Sigmoid colon (tissue), 4 donors: ENCODE data around the gene CFAP91.

Experiments
- POLR2AphosphoS5 ChIP-seq, 4 donors: sonication (generic); formaldehyde crosslinking; IDR thresholded peaks; one replicate each; pipeline ENCODE4 v1.6.1; 2017; ENCODE audit warnings: antibody characterized with exemption in 4 of 4
- TF ChIP-seq, protein P1 (sequence below), 4 experiments: fragments of 450-650 bp in 3 of 4; fragments of 200-600 bp in 1 of 4; IDR thresholded peaks; one replicate each; pipeline ENCODE4 v1.5.1; 2016 to 2019; ENCODE audit warnings: antibody characterized with exemption in 4 of 4, mild to moderate bottlenecking in 3 of 4, moderate library complexity in 2 of 4

GRCh38 chr3:119700920-119701734 is 1.7 kb upstream of the CFAP91 start:
- no peak for TF ChIP-seq POLR2AphosphoS5 (IDR thresholded peaks at IDR 0.05)
- TF ChIP-seq, protein P1, sequence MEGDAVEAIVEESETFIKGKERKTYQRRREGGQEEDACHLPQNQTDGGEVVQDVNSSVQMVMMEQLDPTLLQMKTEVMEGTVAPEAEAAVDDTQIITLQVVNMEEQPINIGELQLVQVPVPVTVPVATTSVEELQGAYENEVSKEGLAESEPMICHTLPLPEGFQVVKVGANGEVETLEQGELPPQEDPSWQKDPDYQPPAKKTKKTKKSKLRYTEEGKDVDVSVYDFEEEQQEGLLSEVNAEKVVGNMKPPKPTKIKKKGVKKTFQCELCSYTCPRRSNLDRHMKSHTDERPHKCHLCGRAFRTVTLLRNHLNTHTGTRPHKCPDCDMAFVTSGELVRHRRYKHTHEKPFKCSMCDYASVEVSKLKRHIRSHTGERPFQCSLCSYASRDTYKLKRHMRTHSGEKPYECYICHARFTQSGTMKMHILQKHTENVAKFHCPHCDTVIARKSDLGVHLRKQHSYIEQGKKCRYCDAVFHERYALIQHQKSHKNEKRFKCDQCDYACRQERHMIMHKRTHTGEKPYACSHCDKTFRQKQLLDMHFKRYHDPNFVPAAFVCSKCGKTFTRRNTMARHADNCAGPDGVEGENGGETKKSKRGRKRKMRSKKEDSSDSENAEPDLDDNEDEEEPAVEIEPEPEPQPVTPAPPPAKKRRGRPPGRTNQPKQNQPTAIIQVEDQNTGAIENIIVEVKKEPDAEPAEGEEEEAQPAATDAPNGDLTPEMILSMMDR (IDR thresholded peaks at IDR 0.05), result no peak
